Measurements from ENCODE around the gene AP4B1.

The AP4B1 gene

GRCh38 chr1:113929750-113930498 lies 25.3 kb upstream of the AP4B1 start:
- DNase-seq, result peak; percentile 87

GRCh38 chr1:113928941-113929749 lies 24.5 kb upstream of the AP4B1 start, which contains the start of gene HIPK1:
Gene HIPK1 (plus strand): TSS chr1:113929324.
- DNase-seq, result peak; percentile 91

- no peak for DNase-seq
Observed at GRCh38 chr1:113928187-113928930, 23.8 kb upstream of the AP4B1 start.

GRCh38 chr1:113924473-113924872 lies 19.9 kb upstream of the AP4B1 start:
- no peak for DNase-seq

GRCh38 chr1:113922957-113923356 lies 18.4 kb upstream of the AP4B1 start:
- no peak for DNase-seq

- DNase-seq, result no peak
Observed at GRCh38 chr1:113918243-113918642, 13.6 kb upstream of the AP4B1 start.

GRCh38 chr1:113917400-113918082 lies 12.9 kb upstream of the AP4B1 start:
- no peak for DNase-seq

GRCh38 chr1:113916974-113917373 lies 12.4 kb upstream of the AP4B1 start:
- DNase-seq, result no peak

GRCh38 chr1:113913887-113914664 lies 9.5 kb upstream of the AP4B1 start:
- no peak for DNase-seq

GRCh38 chr1:113913312-113913668 lies 8.7 kb upstream of the AP4B1 start:
- DNase-seq, result no peak

GRCh38 chr1:113912594-113913311 lies 8.2 kb upstream of the AP4B1 start:
- no peak for DNase-seq

GRCh38 chr1:113905435-113905861 lies 849 bp upstream of the AP4B1 start:
- no peak for DNase-seq

GRCh38 chr1:113904293-113904673 lies 316 bp downstream of the AP4B1 start:
- no peak for DNase-seq

- DNase-seq, result no peak
Observed at GRCh38 chr1:113903501-113904292, 902 bp downstream of the AP4B1 start.

- no peak for DNase-seq
Observed at GRCh38 chr1:113901191-113901590, 3.4 kb downstream of the AP4B1 start.

- DNase-seq, result no peak
Observed at GRCh38 chr1:113899111-113899510, 5.5 kb downstream of the AP4B1 start.

- DNase-seq, result no peak
Observed at GRCh38 chr1:113898241-113898814, 6.3 kb downstream of the AP4B1 start.

GRCh38 chr1:113895961-113896360 lies 8.6 kb downstream of the AP4B1 start:
- no peak for DNase-seq

GRCh38 chr1:113895098-113895497 lies 9.5 kb downstream of the AP4B1 start:
- DNase-seq, result no peak

GRCh38 chr1:113893267-113893666 lies 11.3 kb downstream of the AP4B1 start:
- no peak for DNase-seq

All from CD4-positive, alpha-beta T cell treated with Interleukin-15 for 1 hour (primary cell).